HG03571 (cell line): ENCODE data around the gene KLHDC8A.
"Not testable (repeated sequence)": the region's sequence is repeated elsewhere in the genome, so short reads cannot be mapped to it uniquely, and the experiment has no call there.

Source experiments
- ATAC-seq: cut with Tn5 transposase; IDR thresholded peaks from one replicate; pipeline ENCODE4 v1.9.1; 2021; ENCODE audit not compliant: unreplicated experiment

Gene KLHDC8A

GRCh38 chr1:205298191-205298994, 58.3 kb downstream of the KLHDC8A start:
- no peak for ATAC-seq

- ATAC-seq = not testable (repeated sequence)
Observed at GRCh38 chr1:205297546-205298177, 59.1 kb downstream of the KLHDC8A start.

GRCh38 chr1:205296154-205296553, 60.6 kb downstream of the KLHDC8A start:
- no peak for ATAC-seq

GRCh38 chr1:205294934-205295333, 61.8 kb downstream of the KLHDC8A start:
- ATAC-seq = no peak

- no peak for ATAC-seq
Observed at GRCh38 chr1:205294175-205294917, 62.4 kb downstream of the KLHDC8A start.

- ATAC-seq = no peak
Observed at GRCh38 chr1:205293350-205294074, 63.2 kb downstream of the KLHDC8A start.

- ATAC-seq = no peak
Observed at GRCh38 chr1:205291596-205291995, 65.1 kb downstream of the KLHDC8A start.

GRCh38 chr1:205287767-205288559, 68.8 kb downstream of the KLHDC8A start:
- ATAC-seq = peak; percentile 82

- ATAC-seq = no peak
Observed at GRCh38 chr1:205287076-205287475, 69.6 kb downstream of the KLHDC8A start.

- no peak for ATAC-seq
Observed at GRCh38 chr1:205286335-205286950, 70.3 kb downstream of the KLHDC8A start.
